Mesenteric fat pad (tissue), 1 donor: ENCODE results near the gene OR8D4. TPM values are rescaled to one million over a fixed set of nuclear protein-coding genes. Genes with fewer than 3 reads are reported as not detected.
"Not testable (repeated sequence)": the region's sequence is repeated elsewhere in the genome, so short reads cannot be mapped to it uniquely, and the experiment has no call there.

ENCODE experiments used
- DNase-seq: peaks from one replicate; pipeline ENCODE4 v3.0.0-alpha.2; 2020; ENCODE audit warnings: low spot score
- long read RNA-seq: library from polyadenylated mRNA; unstranded; transcript quantifications from one replicate; pipeline ENCODE4 v2.0.0, GENCODE V29; 2020
- total RNA-seq: library from RNA; stranded (reverse); fragmentation: NEBNext Ultra II Directional; extraction: Animal tissue kit (Norgen Biotek cat#: 25700); gene quantifications from one replicate; pipeline ENCODE4 v1.2.1, GENCODE V29; 2021
- donor health status: DM: yes; HTN: yes; CAD: no.

Gene OR8D4
- total RNA-seq, result not detected
- long read RNA-seq, result 0 reads

DNA sequence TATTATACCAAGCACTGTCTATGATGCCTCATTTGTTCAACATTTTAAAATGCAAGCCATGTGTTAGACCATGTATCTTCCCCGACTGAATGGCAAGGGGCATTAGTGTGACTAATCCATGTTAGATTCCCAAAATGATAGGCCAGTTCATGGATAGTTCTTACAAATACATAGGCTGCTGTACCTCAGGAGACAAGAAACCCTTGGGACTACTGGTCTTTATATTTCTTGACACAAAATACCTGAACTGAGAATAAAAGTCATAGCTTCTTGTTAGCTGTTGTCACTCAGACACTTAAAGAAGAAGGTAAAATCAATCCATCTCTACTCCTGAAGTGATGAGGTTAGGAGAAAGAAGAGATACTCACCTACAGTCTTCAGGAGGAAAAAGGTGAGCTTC is at the start of gene OR8D4:
OR8D4 (plus strand) TSS at position 301 of the 400 bp plus-strand sequence. CDS start 4,265 bp downstream, outside the sequence.
- DNase-seq, result no peak

DNA sequence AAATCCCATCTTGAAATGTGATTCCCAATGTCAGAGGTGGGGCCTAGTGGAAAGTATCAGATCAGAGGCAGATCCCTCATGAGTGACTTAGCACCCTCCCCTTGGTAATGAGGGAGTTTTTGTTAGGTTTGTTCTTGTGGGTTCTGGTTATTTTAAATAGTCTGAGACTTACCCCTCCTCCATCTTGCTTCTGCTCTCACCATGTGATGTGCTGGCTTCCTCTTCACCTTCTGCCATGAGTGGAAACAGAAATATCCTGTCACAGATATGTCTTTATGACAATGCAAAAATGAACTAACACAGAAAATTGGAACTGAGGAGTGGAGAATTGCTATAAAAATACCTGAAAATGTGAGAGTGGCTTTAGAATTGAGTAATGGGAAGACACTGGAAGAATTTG is 49.6 kb upstream of the OR8D4 start:
- no peak for DNase-seq

GRCh38 chr11:123853038-123853437 is 48.9 kb upstream of the OR8D4 start:
- no peak for DNase-seq

DNA sequence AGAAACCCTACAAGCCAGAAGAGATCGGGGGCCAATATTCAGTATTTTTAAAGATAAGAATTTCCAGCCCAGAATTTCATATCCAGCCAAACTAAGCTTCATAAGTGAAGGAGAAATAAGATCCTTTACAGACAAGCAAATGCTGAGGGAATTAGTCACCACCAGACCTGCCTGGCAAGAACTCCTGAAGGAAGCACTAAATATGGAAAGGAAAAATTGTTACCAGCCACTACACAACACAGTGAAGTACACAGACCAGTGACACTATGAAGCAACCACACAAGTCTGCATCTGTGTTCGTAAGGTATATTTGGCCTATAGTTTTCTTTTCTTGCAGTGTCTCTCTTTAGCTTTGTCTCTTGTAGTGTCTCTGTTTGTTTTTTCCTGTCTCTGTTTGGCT is 45.5 kb upstream of the OR8D4 start:
- no peak for DNase-seq

DNA sequence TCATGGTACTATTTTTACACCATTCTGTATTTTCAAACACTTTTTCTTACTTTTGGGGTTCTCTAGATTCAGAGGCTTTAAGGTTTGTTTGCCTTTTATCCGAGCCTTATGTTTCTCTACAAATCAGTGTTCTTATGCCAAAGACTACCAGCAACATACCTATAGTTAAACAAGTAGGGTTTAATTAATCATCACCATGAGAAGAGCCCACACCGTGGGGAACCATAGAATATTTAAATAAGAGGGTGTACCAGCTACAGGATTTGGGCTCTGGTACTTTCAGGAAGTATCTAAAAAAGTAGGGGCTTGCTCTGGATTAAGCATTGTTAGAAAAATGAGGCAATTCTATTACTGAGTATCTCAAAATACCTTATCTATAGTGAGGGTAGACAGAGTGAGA is 42.2 kb upstream of the OR8D4 start:
- DNase-seq, result no peak

DNA sequence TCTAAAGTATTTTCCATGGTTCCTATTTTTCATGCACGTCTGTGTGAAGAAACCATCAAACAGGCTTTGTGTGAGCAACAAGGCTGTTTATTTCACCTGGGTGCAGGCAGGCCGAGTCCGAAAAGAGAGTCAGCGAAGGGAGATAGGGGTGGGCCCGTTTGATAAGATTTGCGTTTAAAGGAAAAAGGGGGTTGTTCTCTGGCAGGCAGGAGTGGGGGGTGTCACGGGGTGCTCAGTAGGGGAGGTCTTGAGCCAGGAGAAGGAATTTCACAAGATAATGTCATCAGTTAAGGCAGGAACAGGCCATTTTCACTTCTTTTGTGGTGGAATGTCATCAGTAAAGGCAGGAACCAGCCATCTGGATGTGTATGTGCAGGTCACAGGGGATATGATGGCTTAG is 36.7 kb upstream of the OR8D4 start:
- DNase-seq, result not testable (repeated sequence)

DNA sequence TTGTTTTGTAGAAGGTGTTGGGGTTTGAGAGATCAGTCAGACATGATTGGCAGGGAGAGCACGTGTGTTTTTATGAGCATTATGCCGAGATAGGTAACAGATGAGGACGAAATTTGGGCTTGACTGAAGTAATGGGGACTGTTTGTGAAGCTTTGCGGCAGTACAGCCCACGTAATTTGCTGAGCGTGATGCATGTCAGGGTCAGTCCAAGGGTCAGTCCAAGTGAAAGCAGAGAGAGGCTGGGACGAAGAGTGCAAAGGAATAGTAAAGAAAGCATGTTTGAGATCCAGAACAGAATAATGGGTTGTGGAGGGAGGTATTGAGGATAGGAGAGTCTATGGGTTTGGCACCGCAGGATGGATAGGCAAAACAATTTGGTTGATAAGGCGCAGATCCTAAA is 34.2 kb upstream of the OR8D4 start:
- DNase-seq, result not testable (repeated sequence)

GRCh38 chr11:123880912-123881311 is 21.1 kb upstream of the OR8D4 start:
- DNase-seq, result no peak

GRCh38 chr11:123885570-123885969 is 16.4 kb upstream of the OR8D4 start, which contains the start of gene TMEM225:
Gene TMEM225, minus strand, starts transcription at chr11:123885670. Its CDS starts 245 bp downstream, at chr11:123885425.
- no peak for DNase-seq

DNA sequence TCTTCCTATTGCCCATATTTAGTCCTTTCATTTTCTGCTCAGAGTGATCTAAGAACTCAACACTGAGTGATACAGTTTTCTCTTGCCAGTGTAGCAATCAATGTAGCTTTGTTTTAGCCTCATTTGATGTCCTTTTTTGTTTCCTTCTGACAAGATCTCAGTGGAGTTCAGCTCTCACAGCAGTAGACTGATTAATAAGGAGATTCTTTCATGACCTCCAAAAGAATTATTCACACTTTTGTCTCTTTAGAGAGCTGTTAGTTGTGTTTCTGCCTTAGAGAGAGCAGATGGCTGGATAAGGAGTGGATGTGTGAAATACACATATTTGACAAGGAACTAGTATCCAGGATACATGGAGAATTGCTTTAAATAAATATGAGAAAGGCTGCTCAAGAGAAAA is 9.9 kb upstream of the OR8D4 start:
- no peak for DNase-seq

- DNase-seq, result no peak
Measured at GRCh38 chr11:123899792-123900191, 2.2 kb upstream of the OR8D4 start.

DNA sequence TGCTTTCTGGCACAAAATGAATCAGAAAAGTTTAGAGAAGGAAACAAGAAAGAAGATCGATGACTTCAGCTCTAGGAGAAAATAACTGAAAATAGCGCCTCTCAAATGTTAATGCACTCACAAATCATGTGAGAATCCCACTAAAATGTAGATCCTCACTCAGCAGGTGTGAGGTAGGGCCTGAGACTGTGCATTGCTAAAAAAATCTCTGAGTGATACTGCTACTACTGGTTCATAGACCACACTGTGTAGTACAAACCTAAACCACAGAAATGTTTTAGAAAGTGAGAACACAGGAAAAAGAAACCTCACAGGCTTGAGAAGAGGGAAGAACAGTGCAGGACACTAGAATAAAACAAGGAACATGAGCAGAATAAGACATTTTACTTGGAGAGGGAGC is 2.0 kb downstream of the OR8D4 start:
- DNase-seq, result no peak

GRCh38 chr11:123904932-123905331 is 3.0 kb downstream of the OR8D4 start:
- DNase-seq, result no peak

DNA sequence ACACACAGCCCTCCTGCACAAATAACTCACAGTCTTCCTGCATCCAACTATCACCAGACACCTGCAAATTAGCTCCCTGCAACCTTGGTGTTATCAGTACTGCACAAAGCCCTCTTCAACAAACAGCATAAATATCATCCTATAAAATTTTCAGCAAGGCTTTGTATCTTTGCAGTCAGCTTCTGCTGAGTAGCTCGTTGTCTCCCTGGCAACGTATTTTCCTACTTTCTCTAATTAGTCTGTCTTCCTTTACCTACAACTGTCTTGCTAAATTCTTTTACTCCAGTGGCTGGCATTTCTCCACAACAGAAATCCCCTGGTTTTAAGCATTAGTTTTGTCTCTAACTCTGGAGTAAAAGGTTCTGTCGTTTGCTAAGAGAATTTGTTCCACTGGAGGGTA is 3.9 kb downstream of the OR8D4 start:
- no peak for DNase-seq

DNA sequence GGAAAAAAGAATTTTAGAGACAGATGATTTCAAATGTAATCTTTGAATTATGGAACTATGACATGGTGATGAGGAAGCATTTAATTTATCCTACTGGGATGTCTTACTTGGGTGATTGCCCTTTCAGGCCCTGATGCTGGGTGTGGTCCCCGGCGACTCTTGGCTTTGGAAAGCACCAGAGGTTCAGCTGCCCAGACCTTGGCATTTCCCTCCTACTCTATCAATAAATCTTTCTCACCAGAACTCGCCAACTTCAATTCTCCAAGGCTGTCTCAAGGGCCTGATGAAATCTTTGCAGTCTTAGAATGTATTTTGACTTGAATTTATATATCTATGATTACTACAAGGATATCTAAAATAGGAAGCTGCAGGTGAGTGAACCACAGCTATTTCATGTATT is 19.0 kb downstream of the OR8D4 start:
- no peak for DNase-seq

DNA sequence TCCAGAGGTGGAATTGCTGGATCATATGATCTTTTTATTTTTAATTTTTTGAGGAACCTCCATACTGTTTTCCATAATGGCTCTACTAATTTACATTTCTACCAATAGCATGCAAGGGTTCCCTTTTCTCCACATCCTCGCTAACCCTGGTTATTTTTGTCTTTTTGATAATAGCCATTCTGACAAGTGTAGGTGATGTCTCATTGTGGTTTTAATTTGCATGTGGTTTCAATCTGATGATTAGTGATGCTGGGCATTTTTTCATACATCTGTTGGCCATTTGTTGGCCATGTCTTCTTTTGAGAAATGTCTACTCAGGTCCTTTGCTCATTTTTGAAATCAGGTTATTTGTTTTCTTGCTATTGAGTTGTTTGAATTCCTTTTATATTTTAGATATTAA is 22.1 kb downstream of the OR8D4 start:
- DNase-seq, result no peak

- DNase-seq, result no peak
Measured at GRCh38 chr11:123939317-123939716, 37.4 kb downstream of the OR8D4 start, which contains the start of gene OR4D5. Gene OR4D5, plus strand, starts transcription at chr11:123939617. Its CDS starts 0 bp downstream, at chr11:123939617.

DNA sequence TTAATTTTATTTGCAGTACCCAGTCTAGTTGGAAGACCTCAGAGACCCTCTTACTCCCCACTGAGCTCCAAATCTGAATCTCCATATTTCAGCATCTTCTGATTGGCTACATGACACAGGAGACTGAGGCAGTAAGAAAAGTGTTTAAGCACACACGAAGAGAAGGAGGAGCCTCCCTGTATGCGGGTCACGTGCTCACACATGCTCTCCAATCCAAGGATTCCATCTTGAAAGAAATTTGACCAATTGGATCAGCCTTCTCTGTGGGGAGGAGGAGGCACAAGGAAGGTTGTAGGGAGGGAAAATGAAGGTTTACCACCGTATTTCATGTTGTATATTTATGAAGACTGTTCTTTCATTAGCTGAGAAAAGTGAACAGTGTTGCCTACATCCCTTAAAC is 40.4 kb downstream of the OR8D4 start:
- DNase-seq, result no peak

DNA sequence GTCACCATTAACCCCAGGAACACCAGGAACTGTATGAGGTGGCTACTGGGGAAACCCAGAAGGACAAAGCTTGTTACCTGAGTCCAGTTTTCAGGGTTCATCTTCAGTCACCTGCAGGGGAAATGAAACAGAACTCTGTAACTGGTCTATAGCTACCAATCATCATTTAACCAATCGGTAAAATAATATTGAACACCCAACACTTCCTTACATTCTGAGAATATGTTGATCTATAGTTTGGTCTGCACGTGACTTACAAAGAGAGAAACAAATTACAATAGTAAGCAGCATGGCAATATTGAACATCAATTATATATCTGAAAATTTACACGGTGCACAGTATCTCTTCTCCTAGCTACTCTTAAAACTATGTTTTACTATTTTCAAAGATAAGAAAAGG is 41.8 kb downstream of the OR8D4 start, which contains the start of gene OR6T1:
OR6T1 (minus strand) TSS at position 101 of the 400 bp plus-strand sequence; CDS start at position 101, 0 bp downstream.
- DNase-seq, result no peak

- no peak for DNase-seq
Measured at GRCh38 chr11:123945132-123945531, 43.2 kb downstream of the OR8D4 start.

DNA sequence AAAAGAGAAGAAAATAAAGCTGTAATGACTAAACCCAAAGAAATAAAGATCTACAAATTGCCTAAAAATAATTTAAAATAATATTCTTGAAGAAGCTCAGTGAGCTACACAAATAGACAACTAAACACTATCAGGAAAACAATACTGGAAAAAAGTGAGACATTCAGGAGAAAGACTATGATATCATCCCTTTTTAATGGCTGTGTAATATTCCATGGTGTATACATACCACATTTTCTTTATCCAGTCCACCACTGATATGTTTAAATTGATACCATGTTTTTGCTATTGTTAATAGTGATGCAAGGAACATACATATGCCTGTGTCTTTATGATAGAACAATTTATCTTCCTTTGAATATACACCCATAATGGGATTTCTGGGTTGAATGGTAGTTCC is 54.8 kb downstream of the OR8D4 start:
- no peak for DNase-seq
